GM19193 (cell line): Measurements from ENCODE around the gene TMEM163.

Experiments
- POLR2A ChIP-seq: IDR thresholded peaks from 4 replicates; pipeline ENCODE4 v1.6.1; 2011; ENCODE audit not compliant: insufficient read depth, insufficient read length; ENCODE audit errors: extremely low read depth

Gene TMEM163

GRCh38 chr2:134433979-134434378, 284.8 kb downstream of the TMEM163 start:
- no peak for TF ChIP-seq POLR2A

DNA sequence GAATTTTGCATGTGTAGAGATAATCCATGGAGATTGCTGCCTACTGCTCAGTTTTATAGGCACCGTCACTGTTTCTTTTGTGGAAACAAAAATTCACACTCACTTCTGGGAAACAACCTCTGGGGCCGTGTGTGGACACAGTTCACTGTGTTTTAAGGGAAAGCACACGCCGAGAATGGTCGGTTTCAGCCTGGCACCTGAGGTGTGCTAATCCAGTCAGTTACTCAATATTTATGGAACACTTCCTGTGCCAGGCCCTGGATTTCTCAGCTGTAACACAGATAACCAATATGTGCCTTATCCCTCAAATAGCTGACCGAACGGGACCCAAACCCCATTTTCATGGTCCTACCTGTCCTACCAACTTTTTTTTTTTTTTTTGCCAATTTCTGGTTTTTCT, 285.3 kb downstream of the TMEM163 start:
- TF ChIP-seq POLR2A = no peak

- no peak for TF ChIP-seq POLR2A
Measured at GRCh38 chr2:134432435-134432883, 286.3 kb downstream of the TMEM163 start.

- TF ChIP-seq POLR2A = no peak
Measured at GRCh38 chr2:134431838-134432434, 286.9 kb downstream of the TMEM163 start.

GRCh38 chr2:134429886-134430285, 288.9 kb downstream of the TMEM163 start:
- no peak for TF ChIP-seq POLR2A

GRCh38 chr2:134426721-134427120, 292.1 kb downstream of the TMEM163 start:
- TF ChIP-seq POLR2A = no peak

DNA sequence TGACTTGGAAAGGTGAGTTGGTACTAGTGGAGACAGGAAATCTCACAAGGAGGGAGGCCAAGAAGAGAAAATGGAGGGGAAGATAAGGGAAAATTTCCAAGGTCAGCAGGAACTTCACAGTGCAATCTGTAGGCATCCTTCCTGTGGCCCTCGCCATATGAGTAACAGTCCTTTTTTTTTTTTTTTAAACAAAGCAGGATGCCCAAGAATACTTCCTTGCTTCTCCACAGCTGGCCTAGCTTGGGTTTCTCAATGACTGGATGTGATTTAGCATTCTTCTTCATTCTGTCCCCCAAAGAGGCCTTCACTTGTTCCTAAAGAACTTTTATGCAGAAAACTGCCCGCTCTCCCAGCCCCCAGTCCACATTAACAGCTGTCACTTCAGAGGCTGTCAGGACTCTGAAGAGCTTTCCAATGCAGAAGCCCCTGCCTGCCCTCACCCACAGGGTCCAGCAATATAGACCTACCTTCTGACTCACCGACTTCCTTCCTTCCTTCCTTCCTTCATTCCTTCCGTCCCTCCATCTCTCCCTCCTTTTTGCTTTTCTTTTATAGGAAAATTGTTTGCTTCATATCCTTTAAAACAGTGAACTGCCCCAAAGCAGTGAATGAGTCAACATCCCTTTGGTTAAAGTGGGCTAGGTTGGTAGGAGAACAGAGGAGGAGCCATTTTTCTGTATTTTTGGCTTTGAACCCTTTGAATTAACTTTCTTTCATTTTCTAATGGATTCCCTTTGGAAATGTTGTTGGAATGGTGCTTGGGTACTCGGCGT, 292.9 kb downstream of the TMEM163 start:
- TF ChIP-seq POLR2A = no peak

DNA sequence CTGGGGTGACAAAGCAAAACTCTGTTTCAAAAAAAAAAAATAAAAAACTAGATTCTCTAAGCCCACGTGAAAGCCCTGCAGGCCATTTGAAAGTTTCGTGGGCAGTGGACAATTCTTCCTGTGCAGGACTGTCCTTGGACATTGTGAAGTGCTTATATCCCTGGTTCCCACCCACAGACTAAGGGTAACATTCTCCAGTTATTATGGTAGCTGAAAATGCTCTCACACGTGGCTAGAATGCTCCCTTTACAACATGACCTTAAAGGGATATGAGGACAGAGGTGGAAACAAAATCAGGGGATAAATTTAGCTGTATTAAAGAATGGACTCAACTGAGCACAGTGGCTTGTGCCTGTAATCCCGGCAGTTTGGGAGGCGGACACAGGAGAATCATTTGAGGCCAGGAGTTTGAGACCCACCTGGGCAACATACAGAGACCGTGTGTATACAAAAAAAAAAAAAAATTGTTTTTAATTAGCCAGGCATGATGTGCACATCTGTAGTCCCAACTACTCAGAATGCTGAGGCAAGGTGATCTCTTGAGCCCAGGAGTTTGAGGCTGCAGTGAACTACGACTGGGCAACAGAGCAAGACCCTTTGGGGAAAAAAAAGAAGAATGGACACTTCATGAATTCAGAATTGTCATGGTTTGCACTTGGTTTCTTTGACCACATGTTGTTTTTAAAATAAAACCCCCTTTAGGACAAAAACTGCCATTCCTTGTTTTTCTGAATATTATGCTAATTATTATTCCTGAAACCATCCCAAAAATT, 297.1 kb downstream of the TMEM163 start:
- no peak for TF ChIP-seq POLR2A

DNA sequence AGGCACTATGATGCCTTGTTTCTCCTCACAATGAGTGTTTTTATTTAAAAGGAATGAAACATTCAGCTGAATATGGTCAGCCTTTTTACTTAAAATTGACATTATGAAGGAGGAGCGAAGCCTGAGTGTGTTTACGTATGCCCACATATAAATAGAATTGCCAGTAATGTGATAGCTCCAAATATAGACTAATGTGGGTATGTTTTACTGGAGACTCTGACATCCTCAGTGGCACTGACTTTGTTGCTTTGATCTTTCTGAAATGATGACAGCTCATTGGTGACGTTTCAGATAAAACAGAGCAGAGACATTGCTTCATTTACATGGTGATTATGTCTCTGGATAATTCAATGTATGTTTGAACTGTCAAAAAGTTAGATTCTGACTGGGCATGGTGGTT, 297.9 kb downstream of the TMEM163 start:
- TF ChIP-seq POLR2A = no peak

- TF ChIP-seq POLR2A = no peak
Measured at GRCh38 chr2:134420259-134420658, 298.5 kb downstream of the TMEM163 start.

DNA sequence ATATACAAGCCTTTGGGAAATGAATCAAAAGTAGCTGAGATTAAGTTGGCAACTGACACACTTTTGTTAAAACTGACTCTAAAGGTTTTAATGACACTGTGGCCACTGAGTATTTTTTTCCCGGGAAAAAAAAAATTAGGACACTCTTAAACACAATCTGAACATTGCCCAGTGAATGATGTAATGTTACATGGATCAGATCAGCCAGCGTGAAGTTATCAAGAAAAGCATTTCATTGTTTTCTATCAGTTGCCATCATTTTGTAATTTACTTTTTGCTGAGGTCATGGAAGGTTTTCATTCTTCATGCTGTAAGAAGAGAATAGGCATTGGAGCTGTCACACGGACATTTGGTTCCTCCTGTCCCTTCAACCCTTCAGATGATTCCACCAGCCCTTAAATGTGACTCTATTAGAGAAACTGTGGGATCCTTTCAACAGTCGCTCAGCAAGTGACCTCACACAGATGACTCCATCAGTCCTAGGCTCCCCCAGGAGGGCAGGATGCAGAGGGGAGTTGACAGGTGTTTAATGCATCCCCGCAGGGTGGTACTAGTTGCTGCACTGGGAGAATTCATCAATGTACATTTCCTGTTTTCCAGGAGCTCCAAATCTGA, 300.7 kb downstream of the TMEM163 start:
- TF ChIP-seq POLR2A = no peak

DNA sequence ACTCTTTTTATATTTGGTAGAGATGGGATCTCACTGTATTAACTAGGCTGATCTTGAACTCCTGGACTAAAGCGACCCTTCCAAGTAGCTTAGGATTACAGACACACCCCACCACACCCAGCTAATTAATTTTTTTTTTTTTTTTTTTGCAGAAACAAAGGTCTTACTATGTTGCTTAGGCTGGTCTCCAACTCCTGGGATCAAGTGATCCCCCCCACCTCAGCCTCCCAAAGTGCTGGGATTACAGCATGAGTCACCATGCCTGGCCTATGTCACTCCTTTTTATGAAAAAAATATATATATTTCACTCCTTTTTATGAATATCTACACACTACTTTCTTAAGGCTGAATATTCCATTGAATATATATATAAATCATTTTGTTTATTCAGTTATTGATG, 302.2 kb downstream of the TMEM163 start:
- no peak for TF ChIP-seq POLR2A

DNA sequence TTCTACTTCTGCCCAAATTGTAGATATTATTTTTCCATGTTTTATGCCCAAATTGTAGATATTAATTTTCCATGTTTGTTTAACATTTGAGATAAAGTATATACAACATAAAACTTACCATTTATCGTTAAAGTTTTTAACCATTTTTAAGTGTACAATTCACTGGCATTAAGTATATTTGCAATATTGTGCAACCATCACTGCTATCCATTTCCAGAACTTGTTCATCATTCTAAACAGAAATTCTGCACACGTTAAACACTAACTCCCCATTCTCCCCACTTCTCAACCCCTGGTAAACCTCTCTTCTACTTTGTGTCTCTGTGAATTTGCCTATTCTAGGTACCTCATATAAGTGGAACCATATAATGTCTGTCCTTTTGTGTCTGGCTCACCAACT, 302.8 kb downstream of the TMEM163 start:
- TF ChIP-seq POLR2A = no peak

- no peak for TF ChIP-seq POLR2A
Measured at GRCh38 chr2:134413912-134414311, 304.9 kb downstream of the TMEM163 start.

DNA sequence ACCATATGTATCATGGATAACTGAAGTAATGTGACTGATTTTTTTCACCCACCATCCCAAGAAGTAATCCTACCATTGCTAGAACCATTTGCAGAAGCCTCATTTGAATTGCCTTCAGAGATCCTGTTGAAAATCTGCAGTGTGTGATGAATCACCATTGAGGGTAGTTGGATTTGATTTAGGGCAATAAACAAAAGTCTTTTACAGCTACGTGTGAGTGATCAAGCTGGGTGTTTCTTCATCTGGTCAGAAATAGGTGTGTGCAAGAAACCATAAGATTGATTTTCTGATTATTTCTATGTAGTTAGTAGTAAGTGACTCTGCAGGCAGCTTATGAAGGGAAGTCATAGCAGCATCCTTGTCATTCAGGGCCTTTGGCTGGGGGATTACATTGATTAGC, 305.4 kb downstream of the TMEM163 start:
- TF ChIP-seq POLR2A = no peak

- TF ChIP-seq POLR2A = no peak
Measured at GRCh38 chr2:134412639-134412999, 306.2 kb downstream of the TMEM163 start.
